Peyer's patch (tissue), 4 donors: ENCODE results near the gene IQSEC3. TPM values are rescaled to one million over a fixed set of nuclear protein-coding genes. Genes with fewer than 3 reads are reported as not detected.
"Not testable (repeated sequence)": the region's sequence is repeated elsewhere in the genome, so short reads cannot be mapped to it uniquely, and the experiment has no call there.

Source experiments
- DNase-seq, 3 donors: peaks; one replicate each; pipeline ENCODE4 v3.0.0-alpha.2; 2017 to 2019
- H3K27ac ChIP-seq, 4 donors: fragments of 200-600 bp; sonication (generic); one replicate each; pipeline ENCODE4 v1.5.1; 2016 to 2019
- H3K27me3 ChIP-seq, 2 donors: fragments of 200-600 bp; sonication (generic); one replicate each; pipeline ENCODE4 v1.5.1; 2019
- H3K36me3 ChIP-seq, 3 donors: fragments of 200-600 bp; sonication (generic); one replicate each; pipeline ENCODE4 v1.5.1; 2016 to 2019
- H3K4me1 ChIP-seq, 4 donors: fragments of 200-600 bp; sonication (generic); one replicate each; pipeline ENCODE4 v1.5.1; 2016 to 2019
- H3K4me3 ChIP-seq, 4 donors: fragments of 200-600 bp; sonication (generic); 1 replicate in 3 of 4; 2 replicates in 1 of 4; pipeline ENCODE4 v1.5.1; 2016 to 2019; ENCODE audit warnings: mild to moderate bottlenecking in 1 of 4
- H3K9me3 ChIP-seq, 4 donors: fragments of 200-600 bp; sonication (generic); one replicate each; pipeline ENCODE4 v1.5.1; 2016 to 2019; ENCODE audit warnings: mild to moderate bottlenecking in 1 of 4
- POLR2A ChIP-seq, 2 donors: fragments of 450-650 bp; IDR thresholded peaks; one replicate each; pipeline ENCODE4 v1.5.1; 2017; ENCODE audit warnings: antibody characterized with exemption in 2 of 2, mild to moderate bottlenecking in 2 of 2, moderate library complexity in 2 of 2
- total RNA-seq, 4 donors: library from RNA; depleted of rRNA; stranded (reverse); fragments of >200 nt; gene quantifications; one replicate each; pipeline ENCODE4 v1.1.0, GENCODE V29; 2016
- TF ChIP-seq, protein P1 (sequence below), 6 experiments: fragments of 450-650 bp in 4 of 6; fragments of 200-600 bp in 2 of 6; sonication (generic) in 1 of 6; IDR thresholded peaks; one replicate each; pipeline ENCODE4 v1.5.1; 2017 to 2019; ENCODE audit warnings: antibody characterized with exemption in 6 of 6, mild to moderate bottlenecking in 3 of 6, moderate library complexity in 1 of 6

Gene IQSEC3
- total RNA-seq, 4 donors from 2014 or later = 0.35 to 3.3 (median 0.58) TPM

DNA sequence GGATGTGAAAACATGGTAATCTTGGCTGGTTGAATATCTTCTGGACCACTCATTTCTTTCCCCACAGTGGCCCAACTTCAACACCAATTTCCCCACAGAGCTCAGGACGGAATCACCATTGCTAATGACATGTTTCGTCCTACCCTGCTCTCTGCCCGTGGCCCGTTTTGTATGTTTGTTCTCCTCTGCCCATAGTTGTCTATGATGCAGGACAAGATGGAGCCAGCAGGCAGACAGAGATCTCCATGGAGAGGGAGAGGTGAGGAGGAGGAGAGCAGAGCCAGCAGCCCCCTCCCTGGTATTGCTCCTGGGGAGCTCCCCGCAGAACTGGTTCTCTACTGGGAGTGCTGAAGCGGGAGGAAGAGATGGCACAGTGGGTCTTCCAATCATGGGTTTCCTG, 3.1 kb downstream of the IQSEC3 start:
- not testable (repeated sequence) for H3K27me3 ChIP-seq, H3K36me3 ChIP-seq

DNA sequence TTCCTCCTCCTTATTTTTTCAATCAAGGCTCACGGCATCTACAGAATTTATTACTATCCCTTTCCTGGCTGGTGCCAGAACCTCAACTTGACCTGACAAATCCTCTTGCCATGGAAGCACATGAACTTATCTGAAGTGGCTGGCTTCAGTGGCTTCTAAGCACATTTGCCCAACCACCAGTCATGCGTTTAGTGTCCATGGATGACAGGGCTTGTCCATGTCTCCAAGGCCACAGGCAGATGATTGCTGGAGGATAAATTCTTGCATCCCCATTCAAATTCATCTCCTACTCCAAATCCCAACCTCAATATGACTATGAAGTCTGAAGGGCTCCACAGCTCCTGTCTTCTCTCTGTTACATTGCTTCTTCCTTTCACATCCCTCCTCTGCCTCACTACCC, 4.0 kb downstream of the IQSEC3 start:
- not testable (repeated sequence) for H3K27ac ChIP-seq, H3K36me3 ChIP-seq, H3K27me3 ChIP-seq, H3K4me3 ChIP-seq, H3K4me1 ChIP-seq, H3K9me3 ChIP-seq, DNase-seq

More for the DNA sequence above, 3.1 kb downstream of the IQSEC3 start:
- H3K9me3 ChIP-seq, H3K27ac ChIP-seq, DNase-seq, H3K4me3 ChIP-seq, H3K4me1 ChIP-seq: not testable (repeated sequence)

DNA sequence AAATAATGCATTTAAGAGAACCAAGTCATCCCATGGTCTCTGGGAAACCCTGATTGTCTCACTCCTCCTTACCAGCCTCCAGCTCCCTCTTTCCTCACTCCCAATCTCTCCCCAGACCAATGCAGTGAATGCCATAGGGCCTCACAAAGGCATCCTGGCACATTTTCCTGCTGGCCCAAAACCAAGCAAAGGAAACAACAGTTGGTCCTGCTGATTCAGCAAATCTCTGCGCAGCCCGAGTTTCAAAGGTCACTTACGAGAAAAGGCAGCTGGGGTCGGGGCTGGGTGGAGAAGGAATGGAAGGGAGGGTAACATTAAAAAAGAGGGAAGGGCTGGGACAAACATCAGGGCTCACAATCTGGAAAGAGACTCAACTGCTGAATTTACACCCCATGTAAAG, 5.5 kb downstream of the IQSEC3 start:
- not testable (repeated sequence) for H3K9me3 ChIP-seq, H3K36me3 ChIP-seq, H3K4me1 ChIP-seq, H3K27ac ChIP-seq, DNase-seq, H3K4me3 ChIP-seq, H3K27me3 ChIP-seq

DNA sequence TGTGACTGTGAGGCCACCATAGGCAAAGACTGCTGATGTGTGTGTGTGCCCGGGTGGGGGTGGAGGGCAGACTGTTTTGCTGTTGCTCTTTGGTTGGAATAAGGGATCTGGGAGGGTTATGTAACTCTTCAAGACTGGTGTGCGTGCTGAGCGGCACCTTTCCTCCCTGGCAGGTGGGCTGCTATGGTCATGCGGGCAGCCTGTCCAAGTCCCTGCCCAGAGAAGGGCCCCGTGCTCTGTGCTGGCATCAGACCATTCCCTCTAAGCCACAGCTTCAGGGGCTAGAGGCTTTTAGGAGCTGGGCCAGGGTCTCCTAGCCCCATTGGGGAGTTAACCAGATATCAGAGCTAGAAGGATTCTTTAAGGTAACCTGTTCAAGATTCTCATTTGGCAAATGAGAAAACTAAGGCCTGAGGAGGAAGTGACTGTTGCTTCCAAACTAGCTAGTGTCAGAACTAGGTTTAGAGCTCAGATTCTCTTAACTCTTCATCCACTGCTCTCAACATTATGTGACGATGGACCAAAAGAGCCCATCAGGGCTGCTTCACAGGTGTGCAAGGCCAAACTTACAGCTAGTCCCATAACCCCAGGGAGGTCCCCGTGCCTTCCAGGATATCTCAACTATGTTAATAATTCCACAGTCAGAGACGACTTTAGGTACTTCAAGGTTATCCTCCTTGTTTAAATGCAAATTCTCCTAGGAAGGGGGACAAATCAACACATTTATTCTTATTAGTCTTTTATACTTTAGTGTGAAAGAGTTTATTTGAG, 8.0 kb downstream of the IQSEC3 start:
- H3K27ac ChIP-seq, DNase-seq, H3K4me3 ChIP-seq, H3K27me3 ChIP-seq, H3K4me1 ChIP-seq, H3K9me3 ChIP-seq, H3K36me3 ChIP-seq: not testable (repeated sequence)

DNA sequence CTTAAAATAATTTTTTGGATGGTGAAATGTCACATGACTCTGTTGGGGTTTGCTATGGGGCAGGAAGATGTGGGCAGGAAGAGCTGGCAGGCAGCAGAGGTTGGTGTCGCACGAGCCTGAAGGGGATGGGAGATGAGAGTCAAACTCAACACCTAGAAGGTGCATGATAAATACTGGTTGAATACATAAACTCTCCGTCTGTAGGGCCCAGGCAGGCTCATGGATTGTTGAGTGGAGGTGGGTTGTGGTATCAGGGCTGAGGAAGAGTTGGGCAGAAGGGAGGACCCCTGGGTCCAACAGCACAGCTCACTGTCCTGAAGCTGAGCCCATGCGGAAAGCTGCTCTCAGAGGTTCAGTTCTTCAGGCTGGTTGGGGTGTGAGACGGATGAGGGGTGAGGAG, 9.0 kb downstream of the IQSEC3 start:
- not testable (repeated sequence) for H3K4me1 ChIP-seq, H3K27me3 ChIP-seq, H3K4me3 ChIP-seq, H3K36me3 ChIP-seq, H3K9me3 ChIP-seq, H3K27ac ChIP-seq, DNase-seq

DNA sequence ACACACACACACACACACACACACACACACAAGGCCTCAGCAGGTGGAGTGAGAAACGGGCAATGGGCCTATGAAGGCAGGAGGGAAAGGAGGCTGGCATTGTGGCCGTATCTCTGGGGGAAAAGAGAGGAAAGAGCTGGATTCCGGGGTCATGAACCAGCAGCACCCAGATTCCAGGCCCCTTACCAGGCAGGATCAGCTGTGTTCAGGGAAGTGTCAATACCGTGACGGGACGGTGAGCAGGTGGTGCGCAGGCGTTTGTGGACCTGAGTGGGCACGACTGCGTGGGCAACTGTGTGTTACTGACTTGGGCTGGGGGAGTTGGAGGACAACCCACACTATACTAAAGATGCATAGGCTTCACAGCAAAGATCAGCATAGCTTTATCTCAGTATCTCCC, 9.5 kb downstream of the IQSEC3 start:
- H3K4me1 ChIP-seq, DNase-seq, H3K27me3 ChIP-seq, H3K27ac ChIP-seq, H3K9me3 ChIP-seq, H3K36me3 ChIP-seq, H3K4me3 ChIP-seq: not testable (repeated sequence)

DNA sequence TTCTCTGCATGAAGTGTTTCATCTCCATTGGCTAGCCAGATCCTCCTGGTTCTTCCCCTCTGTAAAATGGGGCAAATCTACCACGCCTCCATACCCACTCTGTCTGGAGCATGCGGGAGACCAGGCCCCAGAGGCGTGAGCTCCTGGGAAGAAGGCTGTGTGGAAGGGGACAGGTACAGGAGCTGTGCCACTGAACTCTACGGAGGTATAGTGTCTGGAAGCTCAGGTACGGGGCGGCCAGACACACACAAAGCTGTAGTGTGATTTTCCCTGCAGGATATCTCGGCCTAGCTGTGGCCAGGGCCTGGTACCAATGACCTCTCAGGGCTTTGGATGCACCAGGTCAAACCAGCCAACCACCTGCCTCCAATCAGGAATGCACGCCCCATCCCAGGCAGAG, 10.0 kb downstream of the IQSEC3 start:
- not testable (repeated sequence) for H3K27me3 ChIP-seq, H3K9me3 ChIP-seq, H3K4me1 ChIP-seq, H3K4me3 ChIP-seq, DNase-seq, H3K36me3 ChIP-seq, H3K27ac ChIP-seq

DNA sequence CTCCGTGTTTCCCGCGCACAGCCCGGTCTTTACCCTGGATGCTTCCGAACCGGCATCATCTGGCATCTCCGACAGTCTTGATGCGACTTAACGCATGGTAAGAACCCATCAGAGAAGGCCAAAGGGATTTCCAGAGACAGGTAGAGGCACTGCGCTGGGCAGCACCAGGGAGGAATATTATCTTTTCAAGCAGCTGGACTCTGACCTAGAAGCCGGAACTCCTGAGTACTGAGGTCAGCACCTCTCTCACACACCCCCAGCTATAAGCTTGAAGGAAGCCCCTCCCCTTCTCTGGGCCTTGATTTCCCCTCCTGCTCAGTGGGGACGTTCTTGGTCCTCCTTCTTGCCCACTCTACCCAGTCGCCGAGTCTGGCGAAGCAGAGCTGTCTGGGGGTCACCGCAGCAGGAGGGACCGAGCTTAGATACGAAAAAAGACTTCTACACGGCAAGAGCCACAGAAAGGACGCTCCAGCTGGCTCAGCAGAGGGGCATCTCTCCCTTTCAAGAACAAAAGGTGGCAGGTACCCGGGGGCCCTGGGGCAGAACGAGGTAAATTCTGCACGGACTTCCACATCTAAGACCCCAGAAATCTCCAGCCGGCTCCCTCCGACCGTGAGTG, 10.6 kb downstream of the IQSEC3 start:
- not testable (repeated sequence) for H3K27me3 ChIP-seq, H3K4me3 ChIP-seq, H3K27ac ChIP-seq, H3K36me3 ChIP-seq, DNase-seq, H3K9me3 ChIP-seq, H3K4me1 ChIP-seq

DNA sequence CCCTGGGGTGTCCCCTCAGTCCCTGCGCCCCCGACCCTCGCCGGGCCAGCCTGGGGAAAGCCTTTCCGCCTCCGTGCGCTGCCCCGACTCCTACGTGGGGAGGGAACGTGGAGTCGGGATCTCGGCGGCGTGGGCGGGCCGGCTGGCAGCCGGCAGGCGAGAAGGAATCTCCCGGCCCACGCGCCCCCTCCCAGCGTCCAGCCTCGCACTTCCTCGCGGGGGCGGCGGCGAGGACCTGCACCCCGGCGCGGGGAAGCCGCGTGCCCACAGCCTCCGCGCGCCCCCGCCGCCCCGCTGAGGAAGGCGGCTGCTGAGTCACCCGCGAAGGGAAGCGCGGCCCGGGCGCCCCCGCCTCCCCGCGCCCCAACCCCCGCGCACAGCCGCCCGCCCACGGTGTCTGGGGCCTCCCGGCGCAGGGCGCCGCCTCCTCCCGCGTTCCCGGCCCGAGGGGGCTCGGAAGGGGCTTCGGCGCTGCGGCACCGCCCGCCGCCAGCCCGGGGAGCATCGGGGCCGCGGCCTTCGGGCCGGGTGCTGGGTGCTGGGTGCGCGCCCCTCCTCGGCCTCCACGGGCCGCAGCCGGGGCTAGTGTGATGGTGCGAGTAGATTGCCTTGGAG, 11.3 kb downstream of the IQSEC3 start:
- H3K4me3 ChIP-seq = not testable (repeated sequence)

DNA sequence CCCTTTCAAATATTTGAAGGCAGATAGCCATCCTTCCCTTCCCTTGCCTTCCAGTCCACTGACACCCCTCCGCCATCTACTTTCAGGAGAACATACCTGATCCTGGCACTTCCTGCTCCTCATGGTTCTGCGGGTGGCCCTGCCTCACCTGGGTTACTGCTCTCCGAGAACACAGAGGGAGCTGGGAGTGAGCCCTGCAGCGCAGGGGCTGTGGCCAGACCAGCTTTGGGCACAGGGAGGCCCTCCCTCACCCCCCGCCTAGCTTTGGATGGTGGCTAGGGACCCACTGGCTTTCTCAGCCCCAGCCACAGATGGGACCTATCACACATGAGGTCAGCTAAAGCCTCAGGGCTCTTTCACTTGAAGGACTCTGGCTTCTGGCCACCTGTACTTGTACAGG, 12.4 kb downstream of the IQSEC3 start:
- Histone ChIP-seq H3K9me3 (no peaks in the 10 kb centered on the region), H3K27ac (no peak overlapping the region), H3K27me3 (peaks cover 3 to 4% of the 10 kb centered on the region in 2 donors), H3K36me3 (no peaks in the 10 kb centered on the region), H3K4me3 (no peak overlapping the region), H3K4me1 (no peaks in the 10 kb centered on the region)
- no peak for DNase-seq
- TF ChIP-seq, protein P1, sequence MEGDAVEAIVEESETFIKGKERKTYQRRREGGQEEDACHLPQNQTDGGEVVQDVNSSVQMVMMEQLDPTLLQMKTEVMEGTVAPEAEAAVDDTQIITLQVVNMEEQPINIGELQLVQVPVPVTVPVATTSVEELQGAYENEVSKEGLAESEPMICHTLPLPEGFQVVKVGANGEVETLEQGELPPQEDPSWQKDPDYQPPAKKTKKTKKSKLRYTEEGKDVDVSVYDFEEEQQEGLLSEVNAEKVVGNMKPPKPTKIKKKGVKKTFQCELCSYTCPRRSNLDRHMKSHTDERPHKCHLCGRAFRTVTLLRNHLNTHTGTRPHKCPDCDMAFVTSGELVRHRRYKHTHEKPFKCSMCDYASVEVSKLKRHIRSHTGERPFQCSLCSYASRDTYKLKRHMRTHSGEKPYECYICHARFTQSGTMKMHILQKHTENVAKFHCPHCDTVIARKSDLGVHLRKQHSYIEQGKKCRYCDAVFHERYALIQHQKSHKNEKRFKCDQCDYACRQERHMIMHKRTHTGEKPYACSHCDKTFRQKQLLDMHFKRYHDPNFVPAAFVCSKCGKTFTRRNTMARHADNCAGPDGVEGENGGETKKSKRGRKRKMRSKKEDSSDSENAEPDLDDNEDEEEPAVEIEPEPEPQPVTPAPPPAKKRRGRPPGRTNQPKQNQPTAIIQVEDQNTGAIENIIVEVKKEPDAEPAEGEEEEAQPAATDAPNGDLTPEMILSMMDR (IDR thresholded peaks at IDR 0.05) = no peak
- no peak for TF ChIP-seq POLR2A (IDR thresholded peaks at IDR 0.05)

More for the DNA sequence above, 11.3 kb downstream of the IQSEC3 start:
- H3K4me1 ChIP-seq, DNase-seq, H3K27me3 ChIP-seq, H3K9me3 ChIP-seq, H3K27ac ChIP-seq, H3K36me3 ChIP-seq: not testable (repeated sequence)
